Nephron progenitor cell (in vitro differentiated cells): ENCODE measurements around the gene CALU.
A peak's percentile ranks its signal among the peaks of the same experiment; 100 is the strongest.

Experiments
- DNase-seq: peaks from one replicate; pipeline ENCODE4 v3.0.0; 2021
- H3K27ac Mint-ChIP-seq: 2 replicates; pipeline ENCODE4 v1.8.0; 2021; ENCODE audit warnings: mild to moderate bottlenecking, moderate library complexity, mixed read lengths
- H3K27me3 Mint-ChIP-seq: 2 replicates; pipeline ENCODE4 v1.8.0; 2021; ENCODE audit warnings: mild to moderate bottlenecking, low read depth, mixed read lengths; ENCODE audit not compliant: poor library complexity
- H3K36me3 Mint-ChIP-seq: 2 replicates; pipeline ENCODE4 v1.8.0; 2021; ENCODE audit warnings: low read depth, mixed read lengths
- H3K4me1 Mint-ChIP-seq: 2 replicates; pipeline ENCODE4 v1.8.0; 2021; ENCODE audit warnings: mixed read lengths
- H3K4me3 Mint-ChIP-seq: 2 replicates; pipeline ENCODE4 v1.8.0; 2021; ENCODE audit warnings: mild to moderate bottlenecking, moderate library complexity, mixed read lengths
- H3K9me3 Mint-ChIP-seq: 2 replicates; pipeline ENCODE4 v1.8.0; 2021; ENCODE audit warnings: mild to moderate bottlenecking, moderate library complexity, mixed read lengths
- TF ChIP-seq, protein P1 (sequence below): fragments of 200-600 bp; sonication (generic); IDR thresholded peaks from 2 replicates; pipeline ENCODE4 v1.5.0; 2021; ENCODE audit warnings: antibody characterized with exemption

The CALU gene

DNA sequence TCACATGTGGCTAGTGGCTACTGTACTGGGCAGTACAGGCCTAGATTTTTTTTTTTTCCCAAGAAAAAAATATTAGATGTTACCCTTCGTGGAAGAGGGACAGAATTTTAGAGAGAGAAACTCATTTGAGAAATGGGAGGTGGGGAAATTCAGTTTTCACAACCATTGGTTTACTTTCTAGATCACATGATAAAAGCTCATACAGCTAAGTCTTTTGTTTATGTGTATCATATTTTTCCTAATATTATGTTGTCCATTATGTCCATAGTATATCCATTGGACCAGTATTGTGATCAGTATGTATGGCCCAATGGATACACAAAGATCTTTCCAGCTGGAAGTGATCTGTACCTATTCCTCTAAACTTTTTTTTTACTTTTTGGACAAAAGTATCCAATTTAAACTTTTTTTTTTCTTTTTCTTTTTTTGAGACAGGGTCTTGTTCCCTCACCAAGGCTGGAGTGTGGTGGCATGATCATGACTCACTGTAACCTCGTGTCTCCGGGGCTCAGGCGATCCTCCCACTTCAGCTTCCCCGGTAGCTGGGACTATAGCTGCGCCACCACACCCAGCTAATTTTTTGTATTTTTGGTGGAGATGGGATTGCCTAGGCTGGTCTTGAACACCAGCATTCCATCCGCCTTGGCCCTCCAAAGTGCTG lies 4.1 kb downstream of the CALU start:
- no peak for DNase-seq
- TF ChIP-seq, protein P1, sequence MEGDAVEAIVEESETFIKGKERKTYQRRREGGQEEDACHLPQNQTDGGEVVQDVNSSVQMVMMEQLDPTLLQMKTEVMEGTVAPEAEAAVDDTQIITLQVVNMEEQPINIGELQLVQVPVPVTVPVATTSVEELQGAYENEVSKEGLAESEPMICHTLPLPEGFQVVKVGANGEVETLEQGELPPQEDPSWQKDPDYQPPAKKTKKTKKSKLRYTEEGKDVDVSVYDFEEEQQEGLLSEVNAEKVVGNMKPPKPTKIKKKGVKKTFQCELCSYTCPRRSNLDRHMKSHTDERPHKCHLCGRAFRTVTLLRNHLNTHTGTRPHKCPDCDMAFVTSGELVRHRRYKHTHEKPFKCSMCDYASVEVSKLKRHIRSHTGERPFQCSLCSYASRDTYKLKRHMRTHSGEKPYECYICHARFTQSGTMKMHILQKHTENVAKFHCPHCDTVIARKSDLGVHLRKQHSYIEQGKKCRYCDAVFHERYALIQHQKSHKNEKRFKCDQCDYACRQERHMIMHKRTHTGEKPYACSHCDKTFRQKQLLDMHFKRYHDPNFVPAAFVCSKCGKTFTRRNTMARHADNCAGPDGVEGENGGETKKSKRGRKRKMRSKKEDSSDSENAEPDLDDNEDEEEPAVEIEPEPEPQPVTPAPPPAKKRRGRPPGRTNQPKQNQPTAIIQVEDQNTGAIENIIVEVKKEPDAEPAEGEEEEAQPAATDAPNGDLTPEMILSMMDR, result no peak
- peaks cover 36% of the 10 kb centered on the region for H3K4me1 Mint-ChIP-seq
- no peak overlapping the region for H3K27ac Mint-ChIP-seq
- H3K4me3 Mint-ChIP-seq, result no peak overlapping the region
- H3K9me3 Mint-ChIP-seq, result peaks cover 7% of the 10 kb centered on the region
- H3K36me3 Mint-ChIP-seq, result peaks cover 50% of the 10 kb centered on the region
- no peaks in the 10 kb centered on the region for H3K27me3 Mint-ChIP-seq

GRCh38 chr7:128744366-128744905 lies 5.3 kb downstream of the CALU start:
- H3K27ac Mint-ChIP-seq, result no peak overlapping the region
- H3K27me3 Mint-ChIP-seq, result no peaks in the 10 kb centered on the region
- H3K9me3 Mint-ChIP-seq, result peaks cover 7% of the 10 kb centered on the region
- TF ChIP-seq, protein P1, result no peak
- H3K36me3 Mint-ChIP-seq, result peaks cover 62% of the 10 kb centered on the region
- no peak for DNase-seq
- H3K4me1 Mint-ChIP-seq, result peaks cover 29% of the 10 kb centered on the region
- H3K4me3 Mint-ChIP-seq, result no peak overlapping the region

DNA sequence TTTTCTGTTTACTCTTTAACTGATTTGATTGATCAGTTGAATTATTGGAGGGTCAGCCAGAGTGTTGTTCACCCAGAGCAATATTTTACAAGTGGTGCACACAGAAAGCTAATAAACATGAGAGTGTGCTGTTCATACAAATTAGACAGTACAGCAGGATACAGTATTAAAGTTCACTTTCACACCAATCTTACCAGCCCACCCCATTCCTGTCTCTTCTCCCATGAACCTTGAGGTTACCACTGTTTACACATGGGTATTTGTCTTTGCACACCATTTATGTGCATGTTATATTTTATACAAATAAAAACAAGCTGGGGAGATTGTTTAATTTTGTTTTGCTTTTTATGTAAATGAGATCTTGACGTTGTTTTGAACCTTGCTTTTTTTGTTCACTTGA lies 6.5 kb downstream of the CALU start:
- H3K27me3 Mint-ChIP-seq, result no peaks in the 10 kb centered on the region
- peaks cover 7% of the 10 kb centered on the region for H3K9me3 Mint-ChIP-seq
- no peak overlapping the region for H3K4me3 Mint-ChIP-seq
- no peak overlapping the region for H3K27ac Mint-ChIP-seq
- peaks cover 75% of the 10 kb centered on the region for H3K36me3 Mint-ChIP-seq
- no peak for DNase-seq
- TF ChIP-seq, protein P1, result no peak
- H3K4me1 Mint-ChIP-seq, result peaks cover 17% of the 10 kb centered on the region

DNA sequence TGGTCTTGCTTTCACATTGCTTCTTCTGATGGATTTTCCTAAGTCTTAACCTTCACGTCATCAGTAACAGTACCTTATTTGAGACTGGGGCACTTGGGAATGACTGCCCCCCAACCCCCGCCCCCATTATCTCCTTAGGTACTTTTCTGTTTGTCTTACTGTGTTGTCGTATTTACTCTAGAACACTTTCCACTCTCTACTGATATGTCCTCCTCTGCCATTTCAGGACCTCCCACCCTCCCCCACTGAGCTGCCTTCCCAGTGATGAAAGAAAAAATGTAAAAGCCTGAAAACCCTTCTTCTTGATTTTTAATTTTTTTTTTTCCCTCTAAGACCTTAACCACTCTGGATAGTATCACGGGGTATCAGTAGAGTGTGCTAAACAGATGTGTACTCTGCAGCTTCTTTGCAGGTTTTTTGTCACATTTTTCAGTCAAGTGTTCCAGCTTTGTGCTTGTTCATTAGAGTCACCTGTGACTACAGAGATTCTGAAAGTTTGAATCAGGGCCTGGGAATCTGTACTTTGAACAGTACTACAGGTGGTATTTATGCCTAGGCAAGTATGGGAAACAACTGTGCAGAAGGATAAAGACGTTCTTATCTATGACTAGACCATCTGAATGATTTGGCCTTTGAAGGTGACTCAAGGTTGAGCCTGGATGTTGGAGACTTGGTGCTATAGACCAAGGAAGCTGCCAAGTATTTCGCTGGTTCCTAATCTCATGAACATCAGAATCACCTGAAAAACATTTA lies 8.3 kb downstream of the CALU start:
- TF ChIP-seq, protein P1, result no peak
- no peak overlapping the region for H3K4me3 Mint-ChIP-seq
- H3K27ac Mint-ChIP-seq, result peak overlapping the region; percentile 51
- H3K9me3 Mint-ChIP-seq, result peaks cover 7% of the 10 kb centered on the region
- peaks cover 69% of the 10 kb centered on the region for H3K36me3 Mint-ChIP-seq
- H3K27me3 Mint-ChIP-seq, result no peaks in the 10 kb centered on the region
- no peak for DNase-seq
- no peaks in the 10 kb centered on the region for H3K4me1 Mint-ChIP-seq

DNA sequence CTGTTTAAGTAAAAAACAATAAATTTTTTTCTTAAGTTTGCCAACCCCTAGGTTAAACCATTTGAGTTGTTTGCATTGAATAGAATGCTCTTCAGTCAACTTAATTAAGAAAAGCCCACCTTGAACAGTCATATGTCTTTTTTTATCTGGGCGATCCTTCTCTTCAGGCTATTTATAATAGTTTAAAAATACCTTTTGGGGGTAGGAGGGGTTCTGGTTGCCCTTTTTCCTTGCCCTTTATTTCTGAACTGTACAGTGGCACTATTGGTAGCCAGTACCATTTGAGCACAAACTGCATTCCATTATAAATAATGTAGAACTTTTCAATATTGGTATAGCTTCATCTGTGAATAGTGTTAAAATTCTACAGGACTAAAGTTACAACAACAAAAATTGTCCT lies 13.1 kb downstream of the CALU start:
- Mint-ChIP-seq H3K27ac (no peak overlapping the region), H3K27me3 (no peaks in the 10 kb centered on the region), H3K9me3 (no peaks in the 10 kb centered on the region), H3K36me3 (peaks cover 70% of the 10 kb centered on the region), H3K4me3 (no peak overlapping the region), H3K4me1 (no peaks in the 10 kb centered on the region)
- no peak for DNase-seq
- TF ChIP-seq, protein P1, result no peak
